ENCODE measurements around the gene EPB41. TPM values are rescaled to one million over a fixed set of nuclear protein-coding genes. Genes with fewer than 3 reads are reported as not detected.

EPB41 gene
- total and polyA plus RNA-seq, 2 of the 4 experiments (the other 2 are of a cell fraction), result 4.6 to 10.0 TPM

DNA sequence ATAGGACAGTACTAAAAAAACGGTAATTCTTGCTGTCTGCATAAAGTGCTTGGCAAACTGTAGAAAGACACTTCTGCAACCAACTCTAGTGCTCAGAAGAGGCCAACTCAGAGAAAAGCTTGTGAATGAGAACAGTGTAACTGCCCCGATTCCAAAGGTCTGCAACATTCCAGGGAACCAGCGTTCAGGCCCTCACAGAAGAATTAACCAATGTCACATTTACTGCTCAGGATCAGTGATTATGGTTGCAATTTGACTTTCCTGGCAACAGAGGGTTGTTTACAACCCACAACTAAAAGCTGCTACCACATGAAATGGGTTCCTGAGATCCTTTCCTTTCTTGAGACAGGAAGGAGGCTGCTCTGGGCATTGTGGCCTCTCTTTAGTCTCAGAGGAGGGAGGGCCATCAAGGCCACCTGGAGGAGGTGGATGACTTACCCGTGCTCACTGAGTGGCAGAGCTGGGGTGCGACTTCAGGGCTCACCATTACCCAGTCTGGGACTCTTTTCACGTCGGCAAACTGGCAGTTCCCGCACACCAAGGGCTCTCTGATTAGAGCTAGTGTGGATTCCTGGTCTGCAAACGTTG, 252.0 kb downstream of the EPB41 start:
- DNase-seq (no peak), ATAC-seq (ENCODE audit: low read depth) (no peak; the same call in 1 of the 2 replicates)
- Histone ChIP-seq H4K8ac (ENCODE audit: low read depth in 2 of 2, low read length in 2 of 2) (no peak overlapping the region), H3K18ac (ENCODE audit: low read depth, low read length) (no peak overlapping the region), H3K27me3 (ENCODE audit: control insufficient read depth, insufficient read depth, low read length) (no peaks in the 10 kb centered on the region), H4K91ac (ENCODE audit: insufficient read depth, low read depth, low read length) (no peak overlapping the region), H2AK5ac (ENCODE audit: low read depth, low read length) (no peak overlapping the region), H3K4ac (ENCODE audit: low read depth, low read length) (no peak overlapping the region), H3K9ac (ENCODE audit: low read depth, low read length) (no peak overlapping the region), H3K4me1 (ENCODE audit: control insufficient read depth, insufficient read depth, low read length) (peaks cover 13% of the 10 kb centered on the region), H3K9me3 (ENCODE audit: control insufficient read depth, insufficient read depth, low read length) (no peaks in the 10 kb centered on the region), H2AK9ac (replicated peaks; ENCODE audit: low read depth, low read length, poor library complexity) (no peak overlapping the region), H3K4me3 (ENCODE audit: insufficient read depth, low read depth, low read length) (no peak overlapping the region), H3K23ac (ENCODE audit: low read depth, low read length) (peak overlapping the region; percentile 22; the same call in 1 of the 2 replicates), H2BK5ac (ENCODE audit: low read depth, low read length, poor library complexity, severe bottlenecking) (no peak overlapping the region), H3K56ac (ENCODE audit: extremely low read depth, insufficient read depth, low read length) (no peak overlapping the region), H3K9me1 (ENCODE audit: insufficient read depth, low read length) (peaks cover 20% of the 10 kb centered on the region), H2BK15ac (ENCODE audit: low read depth, low read length) (no peak overlapping the region), H3K14ac (replicated peaks; ENCODE audit: low read depth, low read length) (no peak overlapping the region), H2AFZ (replicated peaks; ENCODE audit: low read length, poor library complexity) (no peak overlapping the region), H3K79me1 (ENCODE audit: low read depth in 1 of 2, low read length in 2 of 2) (peaks cover 20 to 80% of the 10 kb centered on the region in 2 experiments), H2BK20ac (ENCODE audit: low read depth, low read length) (no peak overlapping the region), H4K5ac (ENCODE audit: low read depth, low read length) (no peak overlapping the region), H3K27ac (ENCODE audit: insufficient read depth, low read length) (no peak overlapping the region), H3K36me3 (ENCODE audit: control insufficient read depth, insufficient read depth, low read length) (peaks cover 25% of the 10 kb centered on the region), H4K20me1 (ENCODE audit: insufficient read depth, low read length) (peaks cover 97% of the 10 kb centered on the region), H3K4me2 (ENCODE audit: low read depth, low read length) (no peak overlapping the region), H2BK120ac (ENCODE audit: low read depth, low read length) (no peak overlapping the region)
- dilution Hi-C loops (cut with HindIII; ENCODE audit: low sequenced_read_pairs, unreplicated experiment) (no loop called here), intact Hi-C loops (cut with micrococcal nuclease) (no loop called here), in situ Hi-C loops (cut with MboI; ENCODE audit: low sequenced_read_pairs) (no loop called here)
- no peak for TF ChIP-seq FOS (IDR thresholded peaks at IDR 0.05; ENCODE audit: low read depth, low read length)
- TF ChIP-seq, protein P1, sequence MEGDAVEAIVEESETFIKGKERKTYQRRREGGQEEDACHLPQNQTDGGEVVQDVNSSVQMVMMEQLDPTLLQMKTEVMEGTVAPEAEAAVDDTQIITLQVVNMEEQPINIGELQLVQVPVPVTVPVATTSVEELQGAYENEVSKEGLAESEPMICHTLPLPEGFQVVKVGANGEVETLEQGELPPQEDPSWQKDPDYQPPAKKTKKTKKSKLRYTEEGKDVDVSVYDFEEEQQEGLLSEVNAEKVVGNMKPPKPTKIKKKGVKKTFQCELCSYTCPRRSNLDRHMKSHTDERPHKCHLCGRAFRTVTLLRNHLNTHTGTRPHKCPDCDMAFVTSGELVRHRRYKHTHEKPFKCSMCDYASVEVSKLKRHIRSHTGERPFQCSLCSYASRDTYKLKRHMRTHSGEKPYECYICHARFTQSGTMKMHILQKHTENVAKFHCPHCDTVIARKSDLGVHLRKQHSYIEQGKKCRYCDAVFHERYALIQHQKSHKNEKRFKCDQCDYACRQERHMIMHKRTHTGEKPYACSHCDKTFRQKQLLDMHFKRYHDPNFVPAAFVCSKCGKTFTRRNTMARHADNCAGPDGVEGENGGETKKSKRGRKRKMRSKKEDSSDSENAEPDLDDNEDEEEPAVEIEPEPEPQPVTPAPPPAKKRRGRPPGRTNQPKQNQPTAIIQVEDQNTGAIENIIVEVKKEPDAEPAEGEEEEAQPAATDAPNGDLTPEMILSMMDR (conservative IDR thresholded peaks at IDR 0.05; ENCODE audit: low read depth, low read length), result no peak
- TF ChIP-seq, protein P2, sequence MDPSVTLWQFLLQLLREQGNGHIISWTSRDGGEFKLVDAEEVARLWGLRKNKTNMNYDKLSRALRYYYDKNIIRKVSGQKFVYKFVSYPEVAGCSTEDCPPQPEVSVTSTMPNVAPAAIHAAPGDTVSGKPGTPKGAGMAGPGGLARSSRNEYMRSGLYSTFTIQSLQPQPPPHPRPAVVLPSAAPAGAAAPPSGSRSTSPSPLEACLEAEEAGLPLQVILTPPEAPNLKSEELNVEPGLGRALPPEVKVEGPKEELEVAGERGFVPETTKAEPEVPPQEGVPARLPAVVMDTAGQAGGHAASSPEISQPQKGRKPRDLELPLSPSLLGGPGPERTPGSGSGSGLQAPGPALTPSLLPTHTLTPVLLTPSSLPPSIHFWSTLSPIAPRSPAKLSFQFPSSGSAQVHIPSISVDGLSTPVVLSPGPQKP (IDR thresholded peaks at IDR 0.05; ENCODE audit: borderline replicate concordance, low read depth, low read length), result no peak
- no peak for TF ChIP-seq CHD1 (IDR thresholded peaks at IDR 0.05; ENCODE audit: low read depth, low read length)
- TF ChIP-seq NFE2L2 (IDR thresholded peaks at IDR 0.05; ENCODE audit: low read depth, low read length), result no peak
- TF ChIP-seq MAZ (IDR thresholded peaks at IDR 0.05; ENCODE audit: borderline replicate concordance, low read depth, low read length), result no peak
- TF ChIP-seq BHLHE40 (IDR thresholded peaks at IDR 0.05; ENCODE audit: low read depth, low read length), result no peak
- TF ChIP-seq SMC3 (IDR thresholded peaks at IDR 0.05; ENCODE audit: low read depth, low read length), result no peak
- TF ChIP-seq RFX5 (IDR thresholded peaks at IDR 0.05; ENCODE audit: low read depth, low read length), result no peak
- TF ChIP-seq, protein P3, sequence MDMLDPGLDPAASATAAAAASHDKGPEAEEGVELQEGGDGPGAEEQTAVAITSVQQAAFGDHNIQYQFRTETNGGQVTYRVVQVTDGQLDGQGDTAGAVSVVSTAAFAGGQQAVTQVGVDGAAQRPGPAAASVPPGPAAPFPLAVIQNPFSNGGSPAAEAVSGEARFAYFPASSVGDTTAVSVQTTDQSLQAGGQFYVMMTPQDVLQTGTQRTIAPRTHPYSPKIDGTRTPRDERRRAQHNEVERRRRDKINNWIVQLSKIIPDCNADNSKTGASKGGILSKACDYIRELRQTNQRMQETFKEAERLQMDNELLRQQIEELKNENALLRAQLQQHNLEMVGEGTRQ (IDR thresholded peaks at IDR 0.05; ENCODE audit: low read depth, low read length), result no peak
- TF ChIP-seq MXI1 (IDR thresholded peaks at IDR 0.05; ENCODE audit: borderline replicate concordance, low read depth, low read length), result no peak
- TF ChIP-seq POLR2A (IDR thresholded peaks at IDR 0.05; ENCODE audit: low read depth, low read length), result no peak
- TF ChIP-seq CEBPB (IDR thresholded peaks at IDR 0.05; ENCODE audit: low read depth, low read length), result no peak
- TF ChIP-seq MAFK (IDR thresholded peaks at IDR 0.05; ENCODE audit: low read depth, low read length), result no peak
- TF ChIP-seq RCOR1 (IDR thresholded peaks at IDR 0.05; ENCODE audit: insufficient replicate concordance, low read length), result no peak
- TF ChIP-seq RAD21 (IDR thresholded peaks at IDR 0.05; ENCODE audit: low read length), result no peak
- ChIA-PET CTCF (interaction anchor here (1.1 kb wide), 1 partner anchor 290 kb away, joined by 5 read pairs; no protein-coding TSS in a partner anchor), POLR2A (ENCODE audit: unreplicated experiment) (interaction anchor here (1.4 kb wide), 1 partner anchor 13 kb away, joined by 4 read pairs; no protein-coding TSS in a partner anchor)
- 82% methylated on average over 4 of the region's 9 CpGs; no CpG with 5 or more reads in 1 of the 2 experiments for WGBS, 2 experiments (ENCODE audit: extremely low coverage in 2 of 2, insufficient read length in 1 of 2)
- no TSS peak for BruUV-seq (replicated peaks)

Measured in IMR-90 (cell line).